ENCODE measurements around the gene UAP1.

Gene UAP1

DNA sequence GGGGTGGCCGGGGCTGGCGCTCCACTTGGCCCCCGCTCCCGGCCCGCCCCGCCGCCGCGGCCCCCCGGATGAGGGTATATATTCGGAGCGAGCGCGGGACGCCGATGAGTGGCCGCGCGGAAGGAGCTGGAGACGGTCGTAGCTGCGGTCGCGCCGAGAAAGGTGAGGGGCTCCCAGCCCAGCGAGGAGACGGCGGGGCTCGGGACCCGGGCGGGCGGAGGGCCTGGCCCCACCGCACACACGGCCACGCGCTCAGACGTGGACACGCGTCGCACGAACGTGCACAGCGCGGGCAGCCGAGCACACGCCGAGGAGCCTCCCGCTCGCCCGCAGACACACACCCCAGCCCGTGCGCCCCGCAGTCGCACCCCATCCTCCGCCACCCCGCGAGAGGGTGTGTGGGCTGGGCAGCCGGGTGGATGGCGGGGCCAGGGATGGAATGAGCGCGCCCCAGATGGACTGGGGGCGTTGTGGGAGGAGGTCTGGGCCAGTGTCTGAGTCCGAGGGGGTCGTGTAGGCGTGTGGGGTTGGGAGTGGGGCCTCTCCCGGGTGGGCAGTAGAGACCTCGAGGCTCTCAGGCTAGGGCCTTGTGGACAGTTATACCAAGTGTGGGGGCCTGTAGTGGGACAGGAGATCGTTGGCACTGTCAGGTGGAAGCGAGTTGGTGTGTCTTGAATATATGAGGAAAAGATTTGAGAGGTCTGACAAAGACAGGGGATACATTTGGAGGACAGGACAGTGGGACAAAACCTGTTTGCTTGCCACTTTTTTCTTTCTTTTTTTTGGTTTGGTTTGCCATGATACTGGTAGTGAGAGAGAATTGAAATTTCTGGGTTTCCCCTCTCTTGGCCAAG, at the start of gene UAP1:
Gene UAP1 (plus strand): TSS at position 107 of the 854 bp plus-strand sequence. CDS start 4,347 bp downstream, outside the sequence.
- DNase-seq, result peak; percentile 5 to 20

DNA sequence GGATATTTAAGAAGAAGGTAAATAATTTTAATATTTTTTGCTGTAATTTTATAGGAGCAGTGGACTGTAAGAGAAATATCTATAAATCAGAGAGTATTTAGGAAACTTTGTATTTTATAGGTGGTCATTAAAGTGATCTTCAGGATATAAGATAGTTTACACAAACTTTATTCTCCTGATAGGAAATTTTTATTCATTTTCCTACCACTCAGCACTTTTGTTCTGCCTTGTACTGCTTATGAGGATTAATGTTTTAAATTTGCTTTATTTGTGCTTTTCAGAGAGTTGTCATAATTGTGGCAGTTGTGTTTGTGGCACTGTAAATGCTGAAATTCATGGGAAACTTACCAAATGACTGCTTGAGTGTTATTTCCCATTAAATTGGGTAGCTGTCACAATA, 34.2 kb upstream of the UAP1 start:
- DNase-seq, result no peak

DNA sequence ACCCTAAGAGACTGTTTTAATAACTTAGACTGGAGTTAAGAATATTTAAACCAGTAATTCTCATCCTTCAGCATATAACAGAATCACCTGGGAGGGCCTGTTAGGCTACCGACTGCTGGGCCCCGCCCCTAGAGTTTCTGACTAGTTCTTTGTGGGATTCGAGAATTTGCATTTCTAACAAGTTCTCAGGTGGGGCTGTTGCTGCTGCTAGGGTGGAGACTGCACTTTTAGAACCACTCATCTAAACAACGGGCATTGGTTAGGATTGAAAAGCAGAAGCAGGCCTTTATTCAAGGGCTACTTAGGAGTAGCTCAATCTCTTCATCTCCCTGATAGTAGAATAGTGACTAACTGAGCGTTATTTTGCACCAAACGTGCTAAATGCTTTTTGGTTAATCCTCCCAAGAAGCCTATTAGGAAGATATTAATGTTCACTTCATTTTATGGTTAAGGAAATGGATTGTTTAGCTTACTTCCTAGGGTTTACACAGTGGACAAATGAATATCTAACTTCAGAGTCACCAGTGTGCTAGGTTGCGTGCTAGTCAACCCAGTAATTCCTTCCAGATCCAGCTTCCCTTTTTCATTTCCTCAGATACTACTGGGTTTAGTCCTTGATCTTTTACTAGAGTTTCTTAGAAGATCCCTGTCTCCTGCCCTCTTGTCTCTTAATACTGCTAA, 31.1 kb upstream of the UAP1 start:
- no peak for DNase-seq

DNA sequence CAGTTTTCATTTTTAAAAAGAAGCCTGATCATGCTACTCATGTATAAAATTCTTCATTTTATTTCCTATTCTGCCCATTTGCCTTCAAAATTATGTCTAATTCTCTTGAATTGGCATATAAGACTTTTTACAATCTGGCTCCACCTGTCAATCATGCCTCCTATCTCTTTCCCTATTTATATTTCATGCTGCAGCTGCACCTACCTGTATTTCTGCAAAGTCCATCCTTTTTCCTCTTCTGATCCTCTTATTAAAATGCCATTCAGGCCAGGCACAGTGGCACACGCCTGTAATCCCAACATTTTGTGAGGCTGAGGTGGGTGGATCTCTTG, 30.6 kb upstream of the UAP1 start:
- DNase-seq, result no peak

DNA sequence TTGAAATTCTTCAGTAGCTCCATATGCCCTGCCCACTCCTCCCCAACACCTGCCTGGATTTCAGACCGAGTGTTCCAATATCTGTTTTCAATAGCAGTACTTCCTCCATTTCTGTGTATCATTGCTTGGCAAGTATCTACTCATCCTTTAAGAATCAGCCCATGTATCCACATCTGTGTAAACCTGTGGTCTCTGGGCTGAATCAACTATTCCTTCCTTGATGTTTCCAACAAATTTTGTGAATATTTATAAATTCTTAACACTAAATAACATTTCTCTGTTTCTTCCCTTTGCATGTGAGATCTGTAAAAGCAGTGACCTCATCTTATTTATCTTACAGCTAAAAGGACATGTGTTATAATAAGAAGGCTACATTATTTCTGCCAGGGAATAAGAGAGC, 26.0 kb upstream of the UAP1 start:
- no peak for DNase-seq

DNA sequence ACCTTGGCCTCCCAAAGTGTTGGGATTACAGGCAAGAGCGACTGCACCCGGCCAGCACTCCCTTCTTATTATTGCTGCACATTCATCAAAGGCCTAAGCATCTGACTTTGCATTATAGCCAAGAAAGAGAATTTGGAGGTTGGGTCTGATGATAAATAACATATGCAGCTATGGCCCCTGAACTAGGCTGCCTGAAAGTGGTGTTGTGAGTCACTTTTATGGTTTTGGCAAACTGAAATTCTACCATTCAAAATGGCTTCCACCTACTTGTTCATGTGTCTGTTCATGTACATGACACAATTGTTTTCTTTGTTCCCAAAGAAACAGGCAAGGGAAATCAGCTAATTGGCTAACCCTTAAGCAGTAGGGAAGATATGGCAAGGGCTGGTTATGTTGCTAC, 25.0 kb upstream of the UAP1 start:
- no peak for DNase-seq

DNA sequence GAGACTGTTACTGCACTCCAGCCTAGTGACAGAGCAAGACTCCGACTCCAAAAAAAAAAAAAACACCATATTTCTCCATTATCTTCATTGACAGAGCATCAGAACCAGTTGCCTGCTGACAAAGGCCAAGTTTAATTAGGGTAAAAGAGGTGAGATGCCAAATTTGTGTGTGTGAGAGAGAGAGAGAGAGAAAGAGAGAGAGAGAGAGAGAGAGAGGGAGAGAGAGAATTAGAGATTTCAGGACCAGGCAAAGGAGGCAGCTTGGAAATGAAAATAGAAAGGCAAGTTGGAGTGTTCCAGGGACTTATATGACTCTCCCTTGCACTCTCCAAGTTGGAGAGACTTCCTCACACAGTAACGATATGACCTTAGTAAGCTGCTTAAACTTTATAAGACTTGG, 24.3 kb upstream of the UAP1 start:
- DNase-seq, result no peak

DNA sequence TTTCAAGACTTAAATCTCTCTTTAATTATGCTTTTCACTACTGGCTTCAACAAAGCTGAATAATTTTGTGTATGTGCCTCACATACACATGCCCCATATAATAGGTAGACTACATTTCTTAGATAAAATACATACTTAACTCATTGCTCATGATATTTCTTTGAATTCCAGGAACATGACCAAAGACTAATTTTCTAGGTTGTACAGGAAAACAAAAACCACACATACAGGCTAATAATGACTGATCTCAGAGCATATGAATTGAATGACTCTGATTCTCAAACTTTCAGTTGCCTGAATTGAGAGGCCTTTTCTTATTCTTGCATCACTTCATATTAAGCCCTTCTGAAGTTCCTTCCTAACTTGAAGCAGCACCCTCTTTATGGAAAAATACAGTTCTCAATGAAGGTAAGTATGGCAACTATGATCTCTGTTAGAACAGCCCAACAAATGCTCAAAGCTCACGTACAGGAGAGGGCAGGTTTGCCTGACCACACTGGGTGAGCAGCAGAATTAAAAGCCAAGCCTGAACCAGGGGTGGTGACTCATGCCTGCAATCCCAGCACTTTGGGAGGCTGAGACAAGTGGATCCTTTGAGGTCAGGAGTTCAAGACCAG, 22.6 kb upstream of the UAP1 start:
- no peak for DNase-seq

DNA sequence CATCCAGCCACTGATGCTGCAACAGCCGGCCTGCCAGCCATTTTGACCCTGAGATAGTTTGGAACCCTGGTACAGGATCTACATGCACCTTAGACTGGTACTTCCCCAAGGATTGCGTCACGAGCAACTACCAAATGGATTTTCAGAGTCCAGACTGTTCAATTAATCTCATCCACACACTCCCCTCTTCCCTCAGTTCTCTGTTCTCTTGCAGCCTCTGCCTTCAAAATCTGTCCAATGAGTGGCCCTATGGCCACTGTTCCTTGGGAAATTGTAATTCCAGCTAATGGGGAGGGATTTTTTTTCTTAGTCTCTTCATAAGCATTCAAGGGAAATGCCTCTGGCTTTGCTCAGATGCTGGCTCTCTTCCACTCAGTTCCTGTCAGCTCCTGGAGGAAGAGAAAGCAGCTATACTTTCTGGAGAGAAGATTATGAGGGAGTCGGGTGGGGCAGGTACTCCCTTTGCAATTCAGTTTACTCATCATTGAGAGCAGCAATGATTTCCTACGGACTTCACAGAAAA, 19.8 kb upstream of the UAP1 start:
- DNase-seq, result no peak

DNA sequence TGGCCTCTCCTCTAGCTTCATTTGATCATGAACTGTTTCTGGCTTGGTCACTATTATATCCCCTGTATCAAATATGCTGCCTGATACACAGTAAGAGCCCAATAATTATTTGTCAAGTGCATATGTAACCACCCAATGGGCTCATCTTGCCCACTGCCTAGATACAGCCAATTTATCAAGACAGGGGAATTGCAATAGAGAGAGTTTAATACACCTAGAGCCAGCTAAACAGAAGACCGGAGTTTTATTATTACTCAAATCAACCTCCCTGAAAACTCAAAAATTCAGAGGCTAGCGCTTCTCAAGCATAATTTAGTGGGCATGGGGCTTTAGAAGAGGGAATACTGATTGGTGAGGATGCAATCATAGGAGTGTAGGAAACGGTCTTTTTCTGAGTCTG, 18.3 kb upstream of the UAP1 start:
- DNase-seq, result no peak

DNA sequence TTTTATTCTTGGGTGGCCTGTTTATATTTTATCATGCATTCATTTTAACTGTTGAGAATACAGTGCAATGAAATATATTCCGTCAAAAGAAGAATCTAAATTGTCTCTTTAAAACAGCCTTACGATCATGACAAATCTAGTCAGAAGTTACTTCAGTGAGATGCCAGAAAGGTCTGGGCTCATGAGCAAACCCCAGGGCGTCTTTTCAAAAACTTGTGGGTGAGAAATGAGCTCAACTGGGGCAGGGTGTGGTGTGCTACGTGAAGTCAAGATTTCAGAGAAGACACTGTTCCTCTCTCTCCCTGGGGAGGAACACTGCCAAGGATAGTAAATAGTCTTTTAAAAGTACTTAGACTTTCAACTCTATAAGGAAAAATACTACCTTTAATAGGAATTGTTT, 13.4 kb upstream of the UAP1 start:
- DNase-seq, result no peak

DNA sequence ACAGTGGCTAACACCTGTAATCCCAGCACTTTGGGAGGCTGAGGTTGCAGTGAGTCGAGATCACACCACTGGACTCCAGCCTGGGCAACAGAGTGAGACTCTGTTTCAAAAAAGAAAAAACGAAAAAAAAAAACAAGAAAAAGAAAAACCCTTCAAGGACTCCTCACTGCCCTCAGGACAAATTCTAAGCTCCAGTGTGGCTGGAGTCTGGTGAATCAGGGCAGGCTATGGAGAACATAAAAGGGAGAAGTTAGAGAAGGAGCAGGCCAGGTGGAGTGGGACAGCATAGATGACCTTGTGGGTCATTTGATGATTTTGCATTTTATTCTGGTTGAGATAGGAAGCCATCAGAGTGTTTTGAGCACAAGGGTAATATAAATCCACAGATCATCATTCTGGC, 12.5 kb upstream of the UAP1 start:
- DNase-seq, result no peak

DNA sequence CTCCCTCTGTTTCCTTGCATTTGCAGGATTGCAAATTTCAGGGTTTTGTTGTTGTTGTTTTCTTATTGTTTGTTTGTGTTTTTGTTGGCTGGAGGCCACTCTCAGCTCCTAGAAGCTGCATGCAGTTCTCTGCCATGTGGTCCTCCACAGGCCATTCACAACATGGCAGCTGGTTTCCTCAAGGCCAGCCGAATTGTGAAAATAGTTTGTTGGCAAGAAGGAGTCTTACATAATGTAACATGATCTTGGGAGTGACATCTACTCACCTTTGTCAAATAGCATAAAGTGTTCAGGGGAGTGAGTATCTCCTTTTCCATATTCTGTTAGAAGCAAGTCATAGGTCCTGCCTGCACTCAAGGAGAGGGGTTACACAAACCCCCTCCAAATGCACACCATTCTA, 10.6 kb upstream of the UAP1 start:
- DNase-seq, result no peak

DNA sequence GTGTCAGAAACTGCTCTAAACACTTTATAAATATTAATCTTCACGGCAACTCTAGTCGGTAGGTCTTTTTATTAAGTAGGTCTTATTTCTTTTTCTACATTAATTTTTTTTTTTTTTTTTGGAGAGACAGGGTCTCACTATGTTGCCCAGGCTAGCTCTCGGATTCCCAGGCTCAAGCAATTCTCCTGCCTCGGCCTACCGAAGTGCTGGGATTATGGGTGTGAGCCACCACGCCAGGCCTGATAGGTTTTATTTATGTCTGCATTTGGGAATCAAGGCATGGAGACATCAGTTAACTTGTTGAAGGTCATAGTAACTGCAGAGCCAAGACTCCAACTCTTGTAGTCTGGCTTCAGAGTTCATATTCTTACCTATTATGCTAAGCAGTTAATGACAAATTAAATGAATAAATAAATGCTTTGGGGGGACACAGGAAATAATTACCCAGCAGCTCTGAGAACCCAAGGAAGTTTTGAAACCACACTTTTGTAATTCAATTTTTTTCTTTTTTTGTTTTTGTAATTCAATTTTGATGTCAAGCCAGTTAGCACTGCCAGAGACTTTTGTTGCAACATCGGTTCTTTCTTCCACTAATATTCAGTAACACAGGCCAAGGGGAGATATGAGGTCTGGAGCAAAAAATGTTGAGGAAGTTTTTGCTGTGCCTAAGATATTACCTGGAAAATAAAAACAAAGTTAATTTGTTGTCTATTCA, 9.4 kb upstream of the UAP1 start:
- no peak for DNase-seq

DNA sequence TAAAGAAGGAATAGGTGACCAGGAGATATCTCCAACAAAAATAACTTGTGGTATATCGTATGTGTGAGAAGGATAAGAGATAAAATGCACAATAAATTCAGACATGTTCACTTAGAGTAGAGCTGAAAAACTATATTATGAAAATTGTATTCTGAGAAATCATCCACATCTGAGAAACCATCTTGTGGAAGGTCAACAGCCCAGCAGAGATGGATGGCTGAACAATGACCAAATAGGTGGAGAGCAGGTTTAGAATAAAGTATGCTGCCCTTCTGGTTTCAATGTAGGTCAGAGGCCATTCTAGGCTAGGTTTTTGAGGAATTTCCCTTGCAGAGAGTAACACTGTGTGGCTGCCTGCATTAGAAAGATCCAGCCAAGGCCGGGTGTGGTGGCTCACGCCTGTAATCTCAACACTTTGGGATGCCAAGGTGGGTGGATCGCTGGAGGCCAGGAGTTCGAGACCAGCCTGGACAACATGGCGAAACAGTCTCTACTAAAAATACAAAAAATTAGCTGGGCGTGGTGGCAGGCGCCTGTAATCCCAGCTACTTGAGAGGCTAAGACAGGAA, 8.8 kb upstream of the UAP1 start:
- DNase-seq, result no peak

DNA sequence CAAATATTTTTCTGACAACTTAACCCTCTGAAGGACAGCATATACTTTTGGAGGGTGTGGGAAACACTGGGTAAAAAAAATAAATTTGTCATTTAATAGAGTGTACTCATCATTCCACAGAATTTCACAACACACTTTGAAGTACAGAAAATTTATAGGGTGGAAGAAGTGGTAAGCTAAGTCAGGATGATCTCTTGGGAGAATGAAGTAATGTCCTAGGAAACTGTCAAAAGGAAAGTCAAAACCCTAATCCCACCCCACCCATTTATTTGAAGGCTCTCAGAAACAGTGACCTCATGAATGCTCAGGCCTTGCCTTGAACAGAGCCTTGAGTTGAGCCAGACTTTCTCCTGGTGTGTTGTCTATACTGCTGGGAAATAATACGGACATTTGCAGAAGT, 7.3 kb upstream of the UAP1 start:
- no peak for DNase-seq

DNA sequence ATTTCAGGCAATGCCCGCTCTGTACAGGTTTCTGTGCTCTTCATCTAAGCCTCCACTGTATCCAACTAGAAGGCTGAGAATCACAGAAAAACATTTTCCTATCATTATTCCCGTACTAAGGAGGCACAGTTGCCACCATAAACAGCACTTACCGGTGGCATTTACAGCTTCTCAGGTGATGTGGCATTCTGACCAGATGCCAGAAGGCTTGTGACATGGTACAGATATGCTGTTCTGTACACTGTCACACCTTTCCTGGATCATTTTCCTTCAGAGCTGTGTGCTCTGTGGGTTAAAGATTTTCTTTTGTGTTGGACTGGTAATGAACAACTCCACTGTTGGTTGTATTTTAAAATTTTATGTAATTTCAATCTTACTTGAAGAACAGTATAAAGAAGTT, 4.0 kb upstream of the UAP1 start:
- DNase-seq, result no peak

DNA sequence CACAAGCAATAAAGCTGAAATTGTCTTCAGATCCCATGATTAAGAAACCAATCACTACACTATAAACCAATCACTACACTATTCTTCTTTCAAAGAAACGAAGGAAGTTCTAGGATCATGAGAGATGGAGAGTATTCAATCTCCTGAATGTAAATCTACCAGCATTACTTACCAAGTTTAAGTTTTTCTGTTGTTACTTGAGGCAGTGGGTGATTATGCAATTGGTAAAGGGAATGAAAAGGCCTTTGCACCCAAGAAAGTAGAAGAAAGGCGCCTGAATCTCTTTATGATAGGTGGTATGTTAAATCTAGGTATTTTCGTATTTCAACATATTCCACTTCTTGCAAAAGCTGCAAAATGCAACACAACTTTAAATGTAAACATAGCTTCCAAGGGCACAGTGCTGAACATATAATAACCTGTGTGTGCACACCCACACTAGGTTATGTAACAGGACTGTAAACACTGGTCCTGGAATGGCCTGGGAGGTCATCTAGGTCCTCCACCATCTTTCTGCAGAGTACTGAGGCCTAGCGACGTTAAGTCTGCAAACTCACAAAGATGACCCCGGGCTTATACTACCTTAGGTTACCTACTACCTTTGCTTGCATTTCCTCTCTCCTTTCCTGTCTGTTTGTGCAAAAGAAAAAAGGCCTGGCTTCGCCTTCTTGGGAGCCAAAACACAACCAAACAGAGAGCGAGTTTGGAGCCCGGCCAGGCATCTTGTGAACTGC, 1.1 kb upstream of the UAP1 start:
- no peak for DNase-seq

DNA sequence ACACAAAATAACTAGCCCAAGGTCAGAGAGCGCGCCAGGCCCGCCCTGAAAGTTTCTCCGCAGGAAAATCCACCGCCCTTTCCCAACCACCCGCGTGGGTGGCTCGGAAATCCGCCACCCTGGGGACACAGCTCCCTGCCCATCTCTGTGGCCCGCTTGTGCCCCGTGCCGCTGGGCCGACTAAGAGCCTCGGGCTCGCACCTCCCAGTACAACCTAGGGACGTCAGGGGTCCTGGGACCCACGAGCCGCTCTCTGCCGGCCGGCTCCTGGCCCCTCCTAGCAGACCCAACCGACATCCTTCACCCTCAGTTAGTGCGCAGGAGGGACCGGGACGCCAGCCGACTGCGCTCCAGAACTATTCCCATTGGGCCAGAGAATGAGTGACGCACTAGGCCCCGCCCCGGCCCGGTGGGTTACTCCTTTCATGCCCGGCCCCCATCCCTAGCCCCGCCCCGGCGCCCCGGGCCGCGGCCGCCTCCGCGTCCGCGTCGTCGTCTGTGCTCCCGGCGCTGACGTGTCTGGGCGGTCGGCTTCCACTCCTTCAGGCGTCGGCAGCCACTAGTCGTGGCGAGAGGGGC, 396 bp upstream of the UAP1 start:
- DNase-seq, result peak; percentile 96 to 98

DNA sequence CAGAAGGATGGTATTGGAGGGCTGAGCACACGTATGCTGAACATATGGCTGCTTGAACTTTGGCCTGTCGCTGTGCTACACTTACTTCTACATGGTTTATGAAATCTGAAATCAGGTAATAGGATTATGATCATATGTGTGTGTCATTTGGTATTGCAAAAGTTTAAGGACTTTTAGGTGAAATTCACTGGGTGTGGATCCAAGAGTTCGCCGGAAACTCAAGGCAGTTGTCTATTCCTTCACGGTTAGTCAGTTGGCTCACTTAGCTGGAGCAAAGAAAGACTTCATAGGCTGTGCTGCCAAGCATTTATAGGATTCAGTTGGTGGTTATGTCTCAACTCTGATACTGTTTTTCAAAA, 927 bp downstream of the UAP1 start:
- DNase-seq, result no peak

DNA sequence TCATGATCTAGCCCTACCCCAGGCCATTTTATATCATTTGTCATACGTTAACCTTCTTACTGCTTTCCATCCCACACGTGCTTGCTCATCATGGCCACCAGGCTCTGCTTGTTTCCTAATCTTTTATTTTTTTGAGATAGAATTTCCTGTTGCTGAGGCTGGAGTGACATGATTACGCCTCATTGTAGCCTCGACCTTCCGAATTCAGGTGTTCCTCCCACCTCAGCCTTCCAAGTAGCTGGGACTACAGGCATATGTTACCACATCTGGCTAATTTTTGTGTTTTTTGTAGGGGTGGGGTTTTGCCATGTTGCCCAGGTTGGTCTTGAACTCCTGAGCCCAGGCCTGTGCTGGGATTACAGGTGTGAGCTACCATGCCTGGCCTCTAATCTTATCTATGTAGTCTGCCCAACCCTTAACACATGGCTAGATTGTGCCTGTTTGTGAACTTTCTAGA, 3.3 kb downstream of the UAP1 start:
- DNase-seq, result no peak

DNA sequence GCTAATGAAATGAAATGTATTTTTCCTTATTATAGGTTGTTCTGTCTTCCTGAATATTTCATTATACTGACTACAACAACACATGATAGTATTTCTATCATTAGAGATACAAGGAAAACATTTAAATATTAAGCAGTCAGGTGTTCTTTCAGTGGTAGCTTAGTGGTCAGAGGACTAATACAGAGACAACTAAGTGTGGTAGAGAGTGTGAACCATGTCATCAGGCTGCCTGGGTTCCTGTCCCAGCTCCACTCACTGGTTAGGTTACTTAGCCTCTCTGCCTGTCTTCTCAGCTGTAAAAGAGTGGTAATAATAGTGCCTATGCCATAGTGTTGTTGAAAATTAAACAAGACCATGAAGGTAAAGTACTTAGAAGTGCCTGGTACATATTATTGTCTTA, 3.9 kb downstream of the UAP1 start:
- DNase-seq, result no peak

Data from stimulated activated CD4-positive, alpha-beta T cell treated with anti-CD3 and anti-CD28 coated beads, Interleukin-2, amount 100 ng/mL, for 48 hours (primary cell).